GM10248 (cell line): ENCODE data around the gene SYK.

Experiments used
- CTCF ChIA-PET: fragments of 300-600 bp; sonication (Branson Sonifier 250); formaldehyde crosslinking; extraction: SDS; loops from one replicate; lab custom pipeline; 2021; ENCODE audit warnings: antibody characterized with exemption; lab: Yijun Ruan, JAX
- POLR2A ChIA-PET: fragments of 350-650 bp; sonication (Branson Sonifier 250); formaldehyde crosslinking; extraction: SDS; loops from one replicate; lab custom pipeline; 2020; ENCODE audit warnings: antibody characterized with exemption; lab: Yijun Ruan, JAX
- DNase-seq: peaks from one replicate; pipeline ENCODE4 v3.0.0; 2012; ENCODE audit errors: extremely low spot score
- CTCF ChIP-seq: IDR thresholded peaks from 2 replicates; pipeline ENCODE4 v1.5.1; 2012; ENCODE audit warnings: mild to moderate bottlenecking, low read depth; ENCODE audit errors: extremely low read depth, missing control alignments, control extremely low read depth

Gene SYK

GRCh38 chr9:90857091-90857490, 55.5 kb downstream of the SYK start:
- ChIA-PET CTCF (interaction anchor here (1.1 to 1.3 kb wide), 2 partner anchors 22 to 139 kb away, joined by 3 read pairs; no protein-coding TSS in a partner anchor), POLR2A (no interaction called here)
- TF ChIP-seq CTCF: no peak
- no peak for DNase-seq

- POLR2A ChIA-PET: no interaction called here
- TF ChIP-seq CTCF: no peak
- DNase-seq: no peak
- CTCF ChIA-PET: no interaction called here
Measured at GRCh38 chr9:90857855-90858254, 56.2 kb downstream of the SYK start.

- TF ChIP-seq CTCF: no peak
- CTCF ChIA-PET: interaction anchor here (1.5 kb wide), 1 partner anchor 12 kb away, joined by 8 read pairs; no protein-coding TSS in a partner anchor
- no peak for DNase-seq
- POLR2A ChIA-PET: no interaction called here
Measured at GRCh38 chr9:90858457-90858901, 56.9 kb downstream of the SYK start.

- ChIA-PET CTCF (interaction anchor here (0.9 to 1.8 kb wide), 4 partner anchors 9 to 55 kb away, joined by 3 to 6 read pairs (median 3); no protein-coding TSS in a partner anchor), POLR2A (no interaction called here)
- no peak for TF ChIP-seq CTCF
- no peak for DNase-seq
Measured at GRCh38 chr9:90860382-90860781, 58.8 kb downstream of the SYK start.

GRCh38 chr9:90860826-90861225, 59.2 kb downstream of the SYK start:
- TF ChIP-seq CTCF: no peak
- ChIA-PET CTCF (interaction anchor here (0.9 to 1.1 kb wide), 4 partner anchors 10 to 54 kb away, joined by 3 to 4 read pairs (median 3); no protein-coding TSS in a partner anchor), POLR2A (no interaction called here)
- DNase-seq: no peak

GRCh38 chr9:90861380-90861779, 59.8 kb downstream of the SYK start:
- ChIA-PET POLR2A (no interaction called here), CTCF (interaction anchor here (1.1 kb wide), 3 partner anchors 14 to 54 kb away, joined by 3 to 4 read pairs (median 3); no protein-coding TSS in a partner anchor)
- DNase-seq: no peak
- TF ChIP-seq CTCF: no peak
